Superior temporal gyrus (tissue), 1 donor: ENCODE measurements around the gene OAS2.

Source experiments
- DNase-seq: peaks from one replicate; pipeline ENCODE4 v3.0.0-alpha.2; 2016; ENCODE audit errors: extremely low spot score

Gene OAS2

GRCh38 chr12:112978163-112979040, at the start of gene OAS2:
TSS of gene OAS2 (plus strand) at chr12:112978519. CDS start at chr12:112978609, 90 bp downstream.
- DNase-seq = no peak

GRCh38 chr12:112928978-112929377, 49.3 kb upstream of the OAS2 start:
- DNase-seq = no peak

GRCh38 chr12:112929715-112930114, 48.6 kb upstream of the OAS2 start:
- DNase-seq = no peak

GRCh38 chr12:112930350-112930749, 48.0 kb upstream of the OAS2 start:
- DNase-seq = no peak

- no peak for DNase-seq
Measured at GRCh38 chr12:112932485-112933128, 45.7 kb upstream of the OAS2 start.

GRCh38 chr12:112933129-112933505, 45.2 kb upstream of the OAS2 start:
- DNase-seq = no peak

- DNase-seq = no peak
Measured at GRCh38 chr12:112936264-112936663, 42.1 kb upstream of the OAS2 start.

- DNase-seq = no peak
Measured at GRCh38 chr12:112936927-112937326, 41.4 kb upstream of the OAS2 start.

- DNase-seq = peak; percentile 44
Measured at GRCh38 chr12:112937741-112938719, 40.3 kb upstream of the OAS2 start, which contains the start of gene OAS3. TSS of gene OAS3 (plus strand) at chr12:112938474. CDS start at chr12:112938531, 57 bp downstream.

GRCh38 chr12:112938751-112939150, 39.6 kb upstream of the OAS2 start:
- no peak for DNase-seq

GRCh38 chr12:112939761-112940381, 38.4 kb upstream of the OAS2 start:
- no peak for DNase-seq

GRCh38 chr12:112941528-112942335, 36.6 kb upstream of the OAS2 start:
- no peak for DNase-seq

- DNase-seq = no peak
Measured at GRCh38 chr12:112942572-112942971, 35.7 kb upstream of the OAS2 start.

- no peak for DNase-seq
Measured at GRCh38 chr12:112944024-112944690, 34.2 kb upstream of the OAS2 start.

- DNase-seq = no peak
Measured at GRCh38 chr12:112945515-112945914, 32.8 kb upstream of the OAS2 start.

- no peak for DNase-seq
Measured at GRCh38 chr12:112946236-112947000, 31.9 kb upstream of the OAS2 start.

- DNase-seq = no peak
Measured at GRCh38 chr12:112947314-112947713, 31.0 kb upstream of the OAS2 start.

- DNase-seq = no peak
Measured at GRCh38 chr12:112947761-112948160, 30.6 kb upstream of the OAS2 start.

GRCh38 chr12:112948806-112949205, 29.5 kb upstream of the OAS2 start:
- DNase-seq = no peak
